Calu3 (cell line): Measurements from ENCODE around the gene PAQR5. TPM values are rescaled to one million over a fixed set of nuclear protein-coding genes. Genes with fewer than 3 reads are reported as not detected.

Experiments used
- BruUV-seq: library from RNA; stranded (reverse); fragments of 400-500 nt; replicated peaks from 2 replicates; lab custom pipeline; 2021; lab: Mats Ljungman, UMichigan
- CTCF ChIA-PET: fragments of 300-600 bp; sonication (Branson Sonifier 250); formaldehyde crosslinking; loops from one replicate; lab custom pipeline; 2022; ENCODE audit warnings: antibody characterized with exemption; lab: Charles Lee
- DNase-seq: peaks from one replicate; pipeline ENCODE4 v3.0.0; 2022
- H3K27ac Mint-ChIP-seq: one replicate; pipeline ENCODE4 v1.8.0; 2022; ENCODE audit warnings: mixed read lengths; ENCODE audit not compliant: unreplicated experiment
- H3K27me3 Mint-ChIP-seq: one replicate; pipeline ENCODE4 v1.8.0; 2022; ENCODE audit warnings: mixed read lengths; ENCODE audit not compliant: unreplicated experiment
- H3K36me3 Mint-ChIP-seq: one replicate; pipeline ENCODE4 v1.8.0; 2022; ENCODE audit warnings: mild to moderate bottlenecking, moderate library complexity, mixed read lengths; ENCODE audit not compliant: insufficient read depth, unreplicated experiment
- H3K4me1 Mint-ChIP-seq: one replicate; pipeline ENCODE4 v1.8.0; 2022; ENCODE audit warnings: mild to moderate bottlenecking, low read depth, mixed read lengths; ENCODE audit not compliant: unreplicated experiment
- H3K4me3 Mint-ChIP-seq: one replicate; pipeline ENCODE4 v1.8.0; 2022; ENCODE audit warnings: mild to moderate bottlenecking, low read depth, moderate library complexity, mixed read lengths; ENCODE audit not compliant: unreplicated experiment
- H3K9me3 Mint-ChIP-seq: one replicate; pipeline ENCODE4 v1.8.0; 2022; ENCODE audit warnings: low read depth, mixed read lengths; ENCODE audit not compliant: unreplicated experiment
- CTCF ChIP-seq: fragments of 200-600 bp; IDR thresholded peaks from one replicate; pipeline ENCODE4 v1.8.0; 2022; ENCODE audit warnings: antibody characterized with exemption; ENCODE audit not compliant: unreplicated experiment
- intact Hi-C: fragments of 100-400 bp; cut with micrococcal nuclease; formaldehyde crosslinking; loops from one replicate; pipeline ENCODE4 v1.10.0; 2022; ENCODE audit not compliant: unreplicated experiment
- total RNA-seq: library from RNA; stranded (reverse); gene quantifications from 2 replicates; pipeline ENCODE4 v1.2.3, GENCODE V29; 2022

PAQR5 gene
- total RNA-seq, 1 experiment from 2014 or later = 1.8 TPM

- Mint-ChIP-seq H3K9me3 (no peaks in the 10 kb centered on the region), H3K36me3 (no peaks in the 10 kb centered on the region), H3K4me3 (no peak overlapping the region), H3K4me1 (peaks cover 36% of the 10 kb centered on the region), H3K27ac (no peak overlapping the region), H3K27me3 (no peaks in the 10 kb centered on the region)
- CTCF ChIA-PET = interaction anchor here (0.6 kb wide), 1 partner anchor 283 kb away, joined by 3 read pairs; no protein-coding TSS in a partner anchor
- DNase-seq = no peak
- no TSS peak for BruUV-seq
- intact Hi-C loops = no loop called here
- no peak for TF ChIP-seq CTCF
These were observed 10.2 kb downstream of the PAQR5 start for GRCh38 chr15:69308949-69309348.

GRCh38 chr15:69311319-69311721, 12.6 kb downstream of the PAQR5 start:
- no peak overlapping the region for H3K4me3 Mint-ChIP-seq
- peaks cover 16% of the 10 kb centered on the region for H3K4me1 Mint-ChIP-seq
- no peaks in the 10 kb centered on the region for H3K9me3 Mint-ChIP-seq
- intact Hi-C loops = no loop called here
- no peak for TF ChIP-seq CTCF
- H3K27me3 Mint-ChIP-seq = no peaks in the 10 kb centered on the region
- CTCF ChIA-PET = interaction anchor here (1.0 kb wide), 1 partner anchor 17 kb away, joined by 3 read pairs; no protein-coding TSS in a partner anchor
- no peaks in the 10 kb centered on the region for H3K36me3 Mint-ChIP-seq
- DNase-seq = no peak
- no TSS peak for BruUV-seq
- H3K27ac Mint-ChIP-seq = no peak overlapping the region

GRCh38 chr15:69313432-69314000, 14.8 kb downstream of the PAQR5 start:
- H3K9me3 Mint-ChIP-seq = no peaks in the 10 kb centered on the region
- H3K4me3 Mint-ChIP-seq = no peak overlapping the region
- no peak overlapping the region for H3K27ac Mint-ChIP-seq
- TF ChIP-seq CTCF = no peak
- no peak for DNase-seq
- peaks cover 6% of the 10 kb centered on the region for H3K36me3 Mint-ChIP-seq
- CTCF ChIA-PET = no interaction called here
- intact Hi-C loops = no loop called here
- no TSS peak for BruUV-seq
- no peaks in the 10 kb centered on the region for H3K27me3 Mint-ChIP-seq
- H3K4me1 Mint-ChIP-seq = peaks cover 33% of the 10 kb centered on the region

GRCh38 chr15:69314131-69314530, 15.4 kb downstream of the PAQR5 start:
- Mint-ChIP-seq H3K27ac (no peak overlapping the region), H3K4me1 (peaks cover 33% of the 10 kb centered on the region), H3K27me3 (no peaks in the 10 kb centered on the region), H3K9me3 (no peaks in the 10 kb centered on the region), H3K36me3 (peaks cover 6% of the 10 kb centered on the region), H3K4me3 (no peak overlapping the region)
- BruUV-seq = no TSS peak
- no peak for DNase-seq
- no peak for TF ChIP-seq CTCF
- intact Hi-C loops = no loop called here
- CTCF ChIA-PET = no interaction called here
